CD14-positive monocyte (primary cell): Measurements from ENCODE around the gene TTC32. TPM values are rescaled to one million over a fixed set of nuclear protein-coding genes. Genes with fewer than 3 reads are reported as not detected.

Source experiments
- DNase-seq, 3 donors: peaks; one replicate each; pipeline ENCODE4 v3.0.0-alpha.2; 2011 to 2022
- H2AFZ ChIP-seq: 2 replicates; pipeline ENCODE4 v1.6.0; 2012; ENCODE audit warnings: mild to moderate bottlenecking, low read depth, low read length, inconsistent platforms; ENCODE audit not compliant: insufficient read depth, poor library complexity, severe bottlenecking
- H3K27ac ChIP-seq, 2 donors: 1 replicate in 1 of 2; 2 replicates in 1 of 2; pipeline ENCODE4 v1.5.1; 2012 to 2013; ENCODE audit warnings: low read length in 2 of 2, control low read depth in 1 of 2, inconsistent platforms in 1 of 2, low read depth in 1 of 2, mild to moderate bottlenecking in 1 of 2
- H3K27me3 ChIP-seq, 2 donors: one replicate each; pipeline versions ENCODE4 v1.6.0 to v1.6.1; 2011 to 2013; ENCODE audit warnings: low read length in 2 of 2; ENCODE audit not compliant: control insufficient read depth in 2 of 2, insufficient read depth in 2 of 2
- H3K36me3 ChIP-seq, 2 donors: replicated peaks in 1 of 2; 1 replicate in 1 of 2; 2 replicates in 1 of 2; pipeline versions ENCODE4 v1.5.1 to v1.6.1; 2012 to 2013; ENCODE audit warnings: low read length in 2 of 2, control low read depth in 1 of 2, inconsistent platforms in 1 of 2, mild to moderate bottlenecking in 1 of 2; ENCODE audit not compliant: insufficient read depth in 2 of 2, control insufficient read depth in 1 of 2
- H3K4me1 ChIP-seq, 2 donors: 1 replicate in 1 of 2; 2 replicates in 1 of 2; pipeline versions ENCODE4 v1.5.1 to v1.6.1; 2012 to 2013; ENCODE audit warnings: low read length in 2 of 2, control low read depth in 1 of 2, inconsistent platforms in 1 of 2, mild to moderate bottlenecking in 1 of 2, moderate library complexity in 1 of 2; ENCODE audit not compliant: insufficient read depth in 2 of 2, control insufficient read depth in 1 of 2
- H3K4me2 ChIP-seq: replicated peaks from 2 replicates; pipeline ENCODE3; 2012; ENCODE audit warnings: low read length, moderate library complexity, mild to moderate bottlenecking; ENCODE audit not compliant: poor library complexity, severe bottlenecking; ENCODE audit errors: extremely low read depth
- H3K4me3 ChIP-seq, 3 experiments: fragments of 200-600 bp in 1 of 3; sonication (generic) in 1 of 3; replicated peaks in 1 of 3; 1 replicate in 2 of 3; 2 replicates in 1 of 3; pipeline ENCODE4 v1.5.1; 2011 to 2013; ENCODE audit warnings: low read length in 3 of 3, mild to moderate bottlenecking in 3 of 3, control low read depth in 2 of 3, low read depth in 2 of 3, inconsistent platforms in 1 of 3, moderate library complexity in 1 of 3
- H3K79me2 ChIP-seq: 2 replicates; pipeline ENCODE4 v1.6.0; 2012; ENCODE audit warnings: mild to moderate bottlenecking, control low read depth, inconsistent platforms, low read length, moderate library complexity; ENCODE audit not compliant: insufficient read depth
- H3K9ac ChIP-seq: 2 replicates; pipeline ENCODE4 v1.6.0; 2017; ENCODE audit warnings: low read length, mild to moderate bottlenecking; ENCODE audit not compliant: insufficient read depth, poor library complexity, severe bottlenecking
- H3K9me3 ChIP-seq, 2 donors: replicated peaks in 1 of 2; 1 replicate in 1 of 2; 2 replicates in 1 of 2; pipeline versions ENCODE4 v1.5.1 to v1.6.1; 2012 to 2013; ENCODE audit warnings: low read length in 2 of 2, control low read depth in 1 of 2; ENCODE audit not compliant: control insufficient read depth in 1 of 2, insufficient read depth in 1 of 2
- H4K20me1 ChIP-seq: 2 replicates; pipeline ENCODE4 v1.6.0; 2012; ENCODE audit warnings: mild to moderate bottlenecking, low read length, control low read depth, moderate library complexity; ENCODE audit not compliant: insufficient read depth
- H3K27ac Mint-ChIP-seq, 7 donors: one replicate each; pipeline ENCODE4 v1.8.0; 2020; ENCODE audit warnings: mild to moderate bottlenecking in 7 of 7, mixed read lengths in 7 of 7, moderate library complexity in 6 of 7, inconsistent platforms in 2 of 7
- H3K27me3 Mint-ChIP-seq, 3 donors: one replicate each; pipeline ENCODE4 v1.8.0; 2021 to 2022; ENCODE audit warnings: low read depth in 3 of 3, mild to moderate bottlenecking in 3 of 3, mixed read lengths in 3 of 3, moderate library complexity in 3 of 3, inconsistent platforms in 1 of 3
- H3K36me3 Mint-ChIP-seq, 2 donors: one replicate each; pipeline ENCODE4 v1.8.0; 2020; ENCODE audit warnings: mixed read lengths in 2 of 2, inconsistent platforms in 1 of 2, mild to moderate bottlenecking in 1 of 2
- H3K4me1 Mint-ChIP-seq: one replicate; pipeline ENCODE4 v1.8.0; 2020; ENCODE audit warnings: mild to moderate bottlenecking, mixed read lengths
- H3K4me3 Mint-ChIP-seq, 2 donors: one replicate each; pipeline ENCODE4 v1.8.0; 2020; ENCODE audit warnings: mild to moderate bottlenecking in 2 of 2, mixed read lengths in 2 of 2, moderate library complexity in 1 of 2
- H3K9me3 Mint-ChIP-seq, 7 donors: one replicate each; pipeline ENCODE4 v1.8.0; 2020 to 2022; ENCODE audit warnings: mixed read lengths in 7 of 7, mild to moderate bottlenecking in 6 of 7, moderate library complexity in 6 of 7, inconsistent platforms in 2 of 7
- CTCF ChIP-seq: fragments of 200-600 bp; IDR thresholded peaks from one replicate; pipeline ENCODE4 v1.8.0; 2022; ENCODE audit warnings: antibody characterized with exemption, mild to moderate bottlenecking
- WGBS: methylation state at CpG from one replicate; pipeline ENCODE4 v1.1.5; 2013; ENCODE audit warnings: missing lambda C conversion rate; ENCODE audit not compliant: insufficient coverage; 5-methylcytosine and 5-hydroxymethylcytosine counted together
- intact Hi-C, 2 donors: fragments of 100-400 bp; cut with micrococcal nuclease; formaldehyde crosslinking; loops; one replicate each; pipeline versions ENCODE4 v1.15.0 to v1.15.1; 2023
- polyA plus RNA-seq, 3 donors: library from polyadenylated mRNA; depleted of rRNA in 1 of 3; unstranded in 2 of 3; stranded (reverse) in 1 of 3; fragments of 300-500 nt in 2 of 3; fragments of >200 nt in 1 of 3; fragmentation: Illumina TruSeq in 2 of 3; gene quantifications; 1 replicate in 2 of 3; 2 replicates in 1 of 3; pipeline ENCODE4 v1.2.3, GENCODE V29; 2012 to 2021

Gene TTC32
- polyA plus RNA-seq, 3 donors: 17.6 to 27.7 (median 20.1) TPM

DNA sequence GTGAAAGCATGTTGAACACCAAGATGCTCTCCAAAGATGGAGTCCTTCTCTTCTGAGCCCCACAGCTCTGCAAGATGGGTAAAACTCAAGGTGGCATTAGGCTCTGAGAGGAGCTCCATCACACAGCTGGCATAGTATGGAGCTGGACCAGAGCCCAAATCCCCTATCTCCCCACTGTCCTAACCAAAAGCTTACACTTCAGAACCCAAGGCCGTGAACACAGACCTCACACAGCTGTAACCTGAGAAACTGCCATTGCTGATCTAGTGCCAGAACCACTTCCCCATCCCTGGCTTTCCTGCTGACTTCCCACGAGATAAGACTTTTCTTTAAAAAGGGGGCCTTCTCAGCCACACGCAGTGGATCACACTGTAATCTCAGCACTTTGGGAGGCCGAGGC is 25.0 kb downstream of the TTC32 start:
- TF ChIP-seq CTCF: no peak
- Mint-ChIP-seq H3K36me3 (peaks cover 8 to 16% of the 10 kb centered on the region in 2 donors), H3K4me1 (peaks cover 2% of the 10 kb centered on the region)

DNA sequence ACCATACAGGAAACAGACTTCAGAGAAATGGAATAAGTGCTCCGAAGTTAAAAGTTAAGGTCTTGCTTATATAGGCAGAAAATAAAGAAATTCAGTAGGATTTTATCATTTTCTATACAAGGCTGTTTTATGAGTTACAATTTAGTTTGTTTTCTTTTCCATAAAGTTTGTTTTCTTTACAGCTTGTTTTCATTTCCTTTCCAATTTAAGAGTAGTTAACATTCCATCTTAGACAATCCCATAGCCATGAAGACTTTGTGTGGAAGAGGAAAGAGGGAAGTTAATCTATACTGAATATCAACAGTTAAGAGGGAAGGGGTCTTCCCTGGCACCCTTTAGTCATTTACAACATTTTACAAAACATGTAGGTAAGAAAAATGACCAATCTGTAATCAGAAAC is 26.5 kb downstream of the TTC32 start:
- Histone ChIP-seq H3K27me3 (no peaks in the 10 kb centered on the region), H3K4me2 (no peak overlapping the region), H3K79me2 (no peaks in the 10 kb centered on the region), H3K9me3 (no peaks in the 10 kb centered on the region), H4K20me1 (no peaks in the 10 kb centered on the region), H3K36me3 (peaks cover 0 to 3% of the 10 kb centered on the region in 2 donors), H2AFZ (no peak overlapping the region), H3K9ac (no peak overlapping the region), H3K4me3 (no peak overlapping the region), H3K4me1 (no peaks in the 10 kb centered on the region), H3K27ac (no peak overlapping the region)
- Mint-ChIP-seq H3K27me3 (peaks cover 0 to 2% (median 0%) of the 10 kb centered on the region in 3 donors), H3K36me3 (peaks cover 8 to 22% of the 10 kb centered on the region in 2 donors), H3K9me3 (peaks cover 0 to 11% (median 0%) of the 10 kb centered on the region in 7 donors), H3K27ac (no peak overlapping the region), H3K4me3 (no peak overlapping the region), H3K4me1 (no peaks in the 10 kb centered on the region)
- TF ChIP-seq CTCF: no peak
- intact Hi-C loops: no loop called here
- WGBS: no CpG with 5 or more reads among the region's 1 CpG
- DNase-seq: no peak

More for the DNA sequence above, 25.0 kb downstream of the TTC32 start:
- no peak overlapping the region for H3K27ac ChIP-seq
- H3K4me3 ChIP-seq: no peak overlapping the region
- Mint-ChIP-seq H3K27me3 (peaks cover 0 to 2% (median 0%) of the 10 kb centered on the region in 3 donors), H3K4me3 (no peak overlapping the region), H3K27ac (no peak overlapping the region), H3K9me3 (peaks cover 0 to 7% (median 1%) of the 10 kb centered on the region in 7 donors)
- no peaks in the 10 kb centered on the region for H3K27me3 ChIP-seq
- 45% methylated on average over 2 of the region's 4 CpGs for whole genome bisulfite sequencing
- H3K4me1 ChIP-seq: no peaks in the 10 kb centered on the region
- H3K9me3 ChIP-seq: no peaks in the 10 kb centered on the region
- H3K4me2 ChIP-seq: no peak overlapping the region
- H2AFZ ChIP-seq: no peak overlapping the region
- intact Hi-C loops: no loop called here
- no peak for DNase-seq
- peaks cover 0 to 3% of the 10 kb centered on the region in 2 donors for H3K36me3 ChIP-seq
- H3K79me2 ChIP-seq: no peaks in the 10 kb centered on the region
- H3K9ac ChIP-seq: no peak overlapping the region
- no peaks in the 10 kb centered on the region for H4K20me1 ChIP-seq
